Trophoblast cell (in vitro differentiated cells and primary cell): ENCODE data around the gene SNRNP48.

Source experiments
- DNase-seq, 2 donors: peaks; one replicate each; pipeline ENCODE4 v3.0.0-alpha.2; 2016
- H2AFZ ChIP-seq: 2 replicates; pipeline ENCODE4 v1.6.1; 2013; ENCODE audit warnings: low read length, moderate library complexity, mild to moderate bottlenecking; ENCODE audit not compliant: insufficient read depth, poor library complexity
- H2AK5ac ChIP-seq: 2 replicates; pipeline ENCODE4 v1.6.1; 2013; ENCODE audit warnings: mild to moderate bottlenecking, low read length
- H2BK120ac ChIP-seq: 2 replicates; pipeline ENCODE4 v1.6.1; 2013; ENCODE audit warnings: low read length, mild to moderate bottlenecking, moderate library complexity; ENCODE audit not compliant: insufficient read depth, poor library complexity
- H2BK12ac ChIP-seq: 2 replicates; pipeline ENCODE4 v1.6.1; 2013; ENCODE audit warnings: mild to moderate bottlenecking, low read length, moderate library complexity
- H2BK5ac ChIP-seq: 2 replicates; pipeline ENCODE4 v1.6.1; 2013; ENCODE audit warnings: low read length, low read depth, moderate library complexity, mild to moderate bottlenecking; ENCODE audit not compliant: poor library complexity
- H3K14ac ChIP-seq: 2 replicates; pipeline ENCODE4 v1.6.1; 2013; ENCODE audit warnings: mild to moderate bottlenecking, low read length
- H3K18ac ChIP-seq: 2 replicates; pipeline ENCODE4 v1.6.1; 2013; ENCODE audit warnings: mild to moderate bottlenecking, low read length
- H3K23ac ChIP-seq: 2 replicates; pipeline ENCODE4 v1.6.1; 2013; ENCODE audit warnings: low read length
- H3K27ac ChIP-seq: 2 replicates; pipeline ENCODE4 v1.5.1; 2013; ENCODE audit warnings: low read depth, mild to moderate bottlenecking, inconsistent platforms, low read length, moderate library complexity
- H3K27me3 ChIP-seq: 2 replicates; pipeline ENCODE4 v1.6.1; 2013; ENCODE audit warnings: inconsistent platforms, mild to moderate bottlenecking, low read length, moderate library complexity; ENCODE audit not compliant: insufficient read depth
- H3K36me3 ChIP-seq, 2 experiments: 1 replicate in 1 of 2; 2 replicates in 1 of 2; pipeline ENCODE4 v1.6.1; 2013; ENCODE audit warnings: low read length in 2 of 2, mild to moderate bottlenecking in 2 of 2, moderate library complexity in 1 of 2; ENCODE audit not compliant: insufficient read depth in 2 of 2, control insufficient read depth in 1 of 2
- H3K4ac ChIP-seq: 2 replicates; pipeline ENCODE4 v1.6.1; 2013; ENCODE audit warnings: low read depth, mild to moderate bottlenecking, low read length, moderate library complexity
- H3K4me1 ChIP-seq, 2 experiments: 1 replicate in 1 of 2; 2 replicates in 1 of 2; pipeline ENCODE4 v1.6.1; 2013; ENCODE audit warnings: low read length in 2 of 2, mild to moderate bottlenecking in 2 of 2, moderate library complexity in 1 of 2; ENCODE audit not compliant: insufficient read depth in 2 of 2, control insufficient read depth in 1 of 2
- H3K4me2 ChIP-seq: 2 replicates; pipeline ENCODE4 v1.6.1; 2013; ENCODE audit warnings: inconsistent platforms, mild to moderate bottlenecking, low read length, moderate library complexity
- H3K4me3 ChIP-seq: 2 replicates; pipeline ENCODE4 v1.5.1; 2013; ENCODE audit warnings: mild to moderate bottlenecking, low read depth, low read length, inconsistent platforms
- H3K79me1 ChIP-seq: one replicate; pipeline ENCODE4 v1.6.1; 2013; ENCODE audit warnings: low read length
- H3K79me2 ChIP-seq: 2 replicates; pipeline ENCODE4 v1.6.1; 2013; ENCODE audit warnings: low read length, mild to moderate bottlenecking; ENCODE audit not compliant: control insufficient read depth, insufficient read depth, poor library complexity
- H3K9ac ChIP-seq: 2 replicates; pipeline ENCODE4 v1.6.1; 2013; ENCODE audit warnings: mild to moderate bottlenecking, low read length
- H3K9me3 ChIP-seq: 2 replicates; pipeline ENCODE4 v1.6.1; 2013; ENCODE audit warnings: low read depth, mild to moderate bottlenecking, control low read depth, inconsistent platforms, low read length; ENCODE audit not compliant: insufficient read depth
- H4K12ac ChIP-seq: 2 replicates; pipeline ENCODE4 v1.6.1; 2013; ENCODE audit warnings: low read depth, mild to moderate bottlenecking, low read length, moderate library complexity
- H4K8ac ChIP-seq: 2 replicates; pipeline ENCODE4 v1.6.1; 2013; ENCODE audit warnings: low read depth, mild to moderate bottlenecking, low read length, moderate library complexity
- H4K91ac ChIP-seq: one replicate; pipeline ENCODE4 v1.6.1; 2013; ENCODE audit warnings: low read depth, mild to moderate bottlenecking, low read length, moderate library complexity
- WGBS: extraction: QIAGEN DNeasy Blood & Tissue Kit; methylation state at CpG from one replicate; pipeline ENCODE4 v1.1.7; 2013; ENCODE audit warnings: missing lambda C conversion rate; ENCODE audit not compliant: insufficient read length, insufficient coverage; ENCODE audit errors: extremely low coverage; 5-methylcytosine and 5-hydroxymethylcytosine counted together

SNRNP48 gene

DNA sequence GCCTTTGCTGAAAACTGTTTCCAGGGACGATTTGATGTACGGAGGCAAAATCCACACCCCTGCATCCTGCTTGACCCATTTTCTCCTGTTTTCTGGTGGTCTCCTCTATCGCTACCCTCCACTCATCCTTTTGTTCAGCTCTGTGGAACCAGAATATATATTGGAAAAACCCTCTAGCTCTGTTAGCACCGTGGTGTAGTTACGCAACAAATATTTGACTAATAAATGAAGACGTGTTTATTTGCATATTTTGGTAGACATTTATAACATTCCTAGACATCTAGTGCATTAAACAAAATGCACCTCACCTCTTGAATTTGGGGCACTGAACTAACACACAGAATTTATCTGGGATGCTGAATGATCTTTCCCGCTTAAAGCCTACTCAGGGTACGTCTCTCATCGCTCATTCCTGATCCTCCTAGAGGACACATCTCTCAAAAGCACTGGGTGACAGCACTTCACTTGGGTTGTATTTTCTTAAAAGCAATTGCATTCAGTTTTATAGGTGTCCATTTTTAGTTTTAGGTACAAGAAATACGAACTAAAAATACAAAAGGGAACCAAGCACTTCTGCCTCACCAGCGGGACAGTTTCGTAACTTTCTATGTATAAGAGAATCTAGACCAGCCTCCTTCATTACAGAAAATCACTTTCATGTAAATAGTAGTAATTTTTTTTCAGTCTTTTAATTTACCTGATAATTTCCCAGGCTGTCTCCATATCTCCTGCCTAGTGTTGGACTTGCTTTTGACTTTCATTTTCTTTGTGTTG, 59.2 kb downstream of the SNRNP48 start:
- H3K9me3 ChIP-seq = no peaks in the 10 kb centered on the region
- H3K4me1 ChIP-seq = no peaks in the 10 kb centered on the region
- H4K12ac ChIP-seq = no peak overlapping the region
- no peak overlapping the region for H3K4me3 ChIP-seq
- no peak overlapping the region for H2AFZ ChIP-seq
- no peaks in the 10 kb centered on the region for H3K79me2 ChIP-seq
- no peak overlapping the region for H3K27ac ChIP-seq
- no peak overlapping the region for H4K91ac ChIP-seq
- no peak overlapping the region for H3K4me2 ChIP-seq
- H3K14ac ChIP-seq = no peak overlapping the region
- H4K8ac ChIP-seq = no peak overlapping the region
- H2BK120ac ChIP-seq = no peak overlapping the region
- WGBS = no CpG with 5 or more reads among the region's 12 CpGs
- H3K79me1 ChIP-seq = no peaks in the 10 kb centered on the region
- no peaks in the 10 kb centered on the region for H3K27me3 ChIP-seq
- no peak overlapping the region for H3K23ac ChIP-seq
- no peak overlapping the region for H3K9ac ChIP-seq
- no peak overlapping the region for H2BK12ac ChIP-seq
- no peak overlapping the region for H2BK5ac ChIP-seq
- no peak overlapping the region for H2AK5ac ChIP-seq
- no peak for DNase-seq
- no peak overlapping the region for H3K18ac ChIP-seq
- no peak overlapping the region for H3K4ac ChIP-seq
- H3K36me3 ChIP-seq = no peaks in the 10 kb centered on the region

DNA sequence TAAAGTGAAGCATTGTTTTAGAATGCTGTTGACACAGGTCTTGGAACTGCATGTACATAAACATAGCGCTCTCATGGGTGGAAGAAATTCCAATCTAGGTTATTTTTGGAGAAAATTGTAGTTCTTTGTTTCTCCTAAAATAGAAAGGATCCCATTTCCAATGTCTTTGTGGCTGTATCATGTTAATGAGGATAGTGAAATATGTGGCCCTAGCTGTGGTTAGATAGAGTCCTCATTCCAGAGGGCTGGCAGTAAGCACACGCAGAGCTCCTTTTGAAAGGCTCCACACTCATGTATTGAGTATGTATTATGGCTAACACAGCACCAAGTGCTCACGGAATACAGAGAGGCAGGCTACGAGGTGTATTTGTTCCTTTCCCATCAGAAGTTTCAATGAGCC, 60.9 kb downstream of the SNRNP48 start:
- Histone ChIP-seq H3K79me2 (no peaks in the 10 kb centered on the region), H3K14ac (no peak overlapping the region), H2BK5ac (no peak overlapping the region), H4K91ac (no peak overlapping the region), H3K4ac (no peak overlapping the region), H3K4me3 (no peak overlapping the region), H3K4me1 (no peaks in the 10 kb centered on the region), H2BK12ac (no peak overlapping the region), H4K8ac (no peak overlapping the region), H3K79me1 (no peaks in the 10 kb centered on the region), H3K18ac (no peak overlapping the region), H3K9ac (no peak overlapping the region), H2BK120ac (no peak overlapping the region), H3K27ac (no peak overlapping the region), H2AK5ac (no peak overlapping the region), H3K9me3 (no peaks in the 10 kb centered on the region), H4K12ac (no peak overlapping the region), H3K36me3 (no peaks in the 10 kb centered on the region), H2AFZ (no peak overlapping the region), H3K4me2 (no peak overlapping the region), H3K27me3 (no peaks in the 10 kb centered on the region), H3K23ac (no peak overlapping the region)
- WGBS = no CpG with 5 or more reads among the region's 4 CpGs
- DNase-seq = no peak

DNA sequence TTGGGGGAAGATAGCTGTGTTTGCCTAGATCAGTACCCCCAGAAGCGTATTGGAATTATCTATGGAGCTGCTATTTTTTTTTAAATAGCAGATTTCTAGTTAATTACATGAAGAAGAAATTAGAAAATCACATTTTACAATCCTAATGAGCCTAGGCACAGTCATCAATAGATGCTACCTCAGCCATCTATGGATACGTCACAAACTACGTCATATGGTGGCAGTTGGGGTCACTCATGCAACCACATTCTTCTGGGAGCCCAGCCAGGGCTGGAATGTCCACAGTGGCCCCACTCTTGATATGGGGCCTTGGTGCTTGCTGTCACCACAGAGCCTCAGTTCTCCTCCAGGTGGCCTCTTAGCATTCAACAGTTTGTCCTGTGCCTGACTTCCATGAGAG, 63.0 kb downstream of the SNRNP48 start:
- Histone ChIP-seq H3K9ac (no peak overlapping the region), H3K27me3 (no peaks in the 10 kb centered on the region), H3K18ac (no peak overlapping the region), H3K27ac (no peak overlapping the region), H3K23ac (no peak overlapping the region), H3K4ac (no peak overlapping the region), H2BK12ac (no peak overlapping the region), H3K4me3 (no peak overlapping the region), H4K8ac (no peak overlapping the region), H4K91ac (no peak overlapping the region), H3K36me3 (no peaks in the 10 kb centered on the region), H3K79me1 (no peaks in the 10 kb centered on the region), H3K9me3 (no peaks in the 10 kb centered on the region), H2AK5ac (no peak overlapping the region), H3K4me2 (no peak overlapping the region), H3K14ac (no peak overlapping the region), H4K12ac (no peak overlapping the region), H2BK120ac (no peak overlapping the region), H2AFZ (no peak overlapping the region), H3K79me2 (no peaks in the 10 kb centered on the region), H2BK5ac (no peak overlapping the region), H3K4me1 (no peaks in the 10 kb centered on the region)
- WGBS = no CpG with 5 or more reads among the region's 3 CpGs
- DNase-seq = no peak

DNA sequence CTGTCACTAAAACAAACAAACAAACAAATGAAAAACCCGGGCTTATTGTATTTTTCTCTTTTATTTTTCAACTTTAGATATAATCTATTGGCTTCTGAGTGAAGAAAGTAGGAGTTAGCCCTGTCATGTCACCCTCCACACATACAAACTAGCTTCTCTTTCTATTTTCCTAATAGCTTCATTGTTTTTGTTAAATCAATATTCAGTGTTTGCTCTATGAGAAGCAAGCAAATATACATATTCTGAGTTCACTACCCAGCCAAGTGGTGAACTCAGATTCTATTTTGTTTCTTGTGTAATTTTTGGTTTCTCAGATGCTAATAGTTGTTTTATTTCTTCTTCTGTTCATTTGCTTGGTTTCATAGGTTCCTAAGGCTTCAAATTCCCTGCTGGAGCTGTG, 66.4 kb downstream of the SNRNP48 start:
- no peak overlapping the region for H4K91ac ChIP-seq
- H3K14ac ChIP-seq = no peak overlapping the region
- H3K79me1 ChIP-seq = no peaks in the 10 kb centered on the region
- no peak overlapping the region for H3K23ac ChIP-seq
- no peak overlapping the region for H3K27ac ChIP-seq
- no peak overlapping the region for H4K8ac ChIP-seq
- H3K9ac ChIP-seq = no peak overlapping the region
- no peak overlapping the region for H2BK5ac ChIP-seq
- no CpG with 5 or more reads among the region's 1 CpG for WGBS
- H2BK120ac ChIP-seq = no peak overlapping the region
- H3K79me2 ChIP-seq = no peaks in the 10 kb centered on the region
- H3K4me1 ChIP-seq = no peaks in the 10 kb centered on the region
- H3K4ac ChIP-seq = no peak overlapping the region
- H2AFZ ChIP-seq = no peak overlapping the region
- no peak overlapping the region for H4K12ac ChIP-seq
- no peak overlapping the region for H2BK12ac ChIP-seq
- no peaks in the 10 kb centered on the region for H3K36me3 ChIP-seq
- H2AK5ac ChIP-seq = no peak overlapping the region
- no peak for DNase-seq
- no peaks in the 10 kb centered on the region for H3K27me3 ChIP-seq
- no peak overlapping the region for H3K4me2 ChIP-seq
- H3K18ac ChIP-seq = no peak overlapping the region
- no peak overlapping the region for H3K4me3 ChIP-seq
- no peaks in the 10 kb centered on the region for H3K9me3 ChIP-seq
